GM23338 (cell line): Measurements from ENCODE around the gene SLC6A12. TPM values are rescaled to one million over a fixed set of nuclear protein-coding genes. Genes with fewer than 3 reads are reported as not detected.

ENCODE experiments used
- ATAC-seq: fragments of 200-7000 bp; cut with Tn5 transposase; 3 replicates; pipeline ENCODE4 v1.9.1; 2020
- DNase-seq: peaks from one replicate; pipeline ENCODE4 v3.0.0-alpha.2; 2015; ENCODE audit warnings: low spot score
- H2AFZ ChIP-seq: fragments of 200-600 bp; sonication (generic); 2 replicates; pipeline ENCODE4 v1.8.0; 2016; ENCODE audit warnings: antibody characterized with exemption, mild to moderate bottlenecking, moderate library complexity
- H3F3A ChIP-seq: fragments of 200-600 bp; sonication (generic); replicated peaks from 2 replicates; pipeline ENCODE4 v1.8.0; 2017; ENCODE audit warnings: antibody characterized with exemption, mixed run types, low read depth
- H3K27ac ChIP-seq: fragments of 200-600 bp; sonication (generic); 2 replicates; pipeline ENCODE4 v1.6.1; 2016; ENCODE audit warnings: low read depth
- H3K27me3 ChIP-seq: fragments of 200-600 bp; sonication (generic); 2 replicates; pipeline ENCODE4 v1.8.0; 2016; ENCODE audit warnings: mild to moderate bottlenecking, mixed run types, moderate library complexity; ENCODE audit not compliant: insufficient read depth
- H3K36me3 ChIP-seq: fragments of 200-600 bp; sonication (generic); 2 replicates; pipeline ENCODE4 v1.8.0; 2016; ENCODE audit warnings: mild to moderate bottlenecking; ENCODE audit not compliant: insufficient read depth
- H3K4me1 ChIP-seq: fragments of 200-600 bp; sonication (generic); 2 replicates; pipeline ENCODE4 v1.8.0; 2016; ENCODE audit warnings: mild to moderate bottlenecking, moderate library complexity; ENCODE audit not compliant: insufficient read depth
- H3K4me2 ChIP-seq: fragments of 200-600 bp; sonication (generic); 2 replicates; pipeline ENCODE4 v1.7.1; 2017; ENCODE audit warnings: mixed run types
- H3K4me3 ChIP-seq: fragments of 200-600 bp; sonication (generic); 2 replicates; pipeline ENCODE4 v1.6.1; 2016; ENCODE audit warnings: mixed run types
- H3K79me2 ChIP-seq: fragments of 200-600 bp; sonication (generic); replicated peaks from 2 replicates; pipeline ENCODE4 v1.8.0; 2017; ENCODE audit warnings: mild to moderate bottlenecking; ENCODE audit not compliant: insufficient read depth
- H3K9me2 ChIP-seq: fragments of 200-600 bp; sonication (generic); 2 replicates; pipeline ENCODE4 v1.8.0; 2017; ENCODE audit not compliant: insufficient read depth
- H4K20me1 ChIP-seq: fragments of 200-600 bp; sonication (generic); replicated peaks from 2 replicates; pipeline ENCODE4 v1.8.0; 2017; ENCODE audit warnings: mild to moderate bottlenecking; ENCODE audit not compliant: insufficient read depth
- H3K27ac Mint-ChIP-seq: 2 replicates; pipeline ENCODE4 v1.8.0; 2020; ENCODE audit warnings: inconsistent platforms, mild to moderate bottlenecking, moderate library complexity, mixed read lengths
- H3K27me3 Mint-ChIP-seq: 3 replicates; pipeline ENCODE4 v1.8.0; 2022; ENCODE audit warnings: low read depth, mild to moderate bottlenecking, moderate library complexity, mixed read lengths, inconsistent platforms; ENCODE audit not compliant: insufficient read depth, poor library complexity
- H3K36me3 Mint-ChIP-seq: 3 replicates; pipeline ENCODE4 v1.8.0; 2021; ENCODE audit warnings: low read depth, mild to moderate bottlenecking, inconsistent platforms, moderate library complexity, mixed read lengths
- H3K4me1 Mint-ChIP-seq: 3 replicates; pipeline ENCODE4 v1.8.0; 2020; ENCODE audit warnings: mild to moderate bottlenecking, inconsistent platforms, mixed read lengths
- H3K4me3 Mint-ChIP-seq: 3 replicates; pipeline ENCODE4 v1.8.0; 2021; ENCODE audit warnings: moderate library complexity, mild to moderate bottlenecking, inconsistent platforms, mixed read lengths
- H3K9me3 Mint-ChIP-seq: 3 replicates; pipeline ENCODE4 v1.8.0; 2020; ENCODE audit warnings: moderate library complexity, mild to moderate bottlenecking, inconsistent platforms, mixed read lengths
- CREB1 ChIP-seq: fragments of 250-450 bp; sonication (Bioruptor Pico); IDR thresholded peaks from 2 replicates; pipeline ENCODE4 v1.5.0; 2020; ENCODE audit warnings: low read depth, mild to moderate bottlenecking, moderate library complexity
- EZH2phosphoT487 ChIP-seq: fragments of 200-600 bp; sonication (generic); IDR thresholded peaks from one replicate; pipeline ENCODE4 v1.8.1; 2018; ENCODE audit warnings: antibody characterized with exemption; ENCODE audit not compliant: unreplicated experiment
- NANOG ChIP-seq: IDR thresholded peaks from 2 replicates; pipeline ENCODE4 v1.6.1; 2016; ENCODE audit warnings: antibody characterized with exemption, borderline replicate concordance
- STAT1 ChIP-seq: IDR thresholded peaks from one replicate; pipeline ENCODE4 v1.6.1; 2016; ENCODE audit warnings: antibody characterized with exemption; ENCODE audit not compliant: unreplicated experiment
- ZNF114 ChIP-seq: fragments of 250-450 bp; sonication (Bioruptor Pico); IDR thresholded peaks from 2 replicates; pipeline ENCODE4 v1.5.0; 2020; ENCODE audit warnings: mild to moderate bottlenecking, moderate library complexity
- ZNF331 ChIP-seq: fragments of 250-450 bp; sonication (Bioruptor Pico); IDR thresholded peaks from 2 replicates; pipeline ENCODE4 v1.5.0; 2020; ENCODE audit warnings: low read depth, mild to moderate bottlenecking, moderate library complexity
- polyA plus RNA-seq: library from polyadenylated mRNA; unstranded; fragments of >200 nt; fragmentation: Nextera tagmentation; extraction: Ambion mirVana; gene quantifications from 2 replicates; pipeline ENCODE4 v1.2.1, GENCODE V29; 2016
- total RNA-seq: library from RNA; depleted of rRNA; stranded (reverse); fragments of >200 nt; shearing (Covaris generic); gene quantifications from 2 replicates; pipeline ENCODE4 v1.2.3, GENCODE V29; 2014
- TF ChIP-seq, protein P1 (sequence below): IDR thresholded peaks from 2 replicates; pipeline ENCODE4 v1.6.1; 2016; ENCODE audit warnings: antibody characterized with exemption
- TF ChIP-seq, protein P2 (sequence below): IDR thresholded peaks from one replicate; pipeline ENCODE4 v1.6.1; 2018; ENCODE audit warnings: antibody characterized with exemption; ENCODE audit not compliant: unreplicated experiment

SLC6A12 gene
- total and polyA plus RNA-seq, 2 experiments from 2014 or later: 0.56 TPM; not detected in 1

GRCh38 chr12:238736-239398, 24.9 kb upstream of the SLC6A12 start:
- H3K27ac Mint-ChIP-seq: no peak overlapping the region
- H3K4me1 Mint-ChIP-seq: no peaks in the 10 kb centered on the region
- Histone ChIP-seq H4K20me1 (no peaks in the 10 kb centered on the region), H3K9me2 (no peaks in the 10 kb centered on the region), H3K79me2 (no peaks in the 10 kb centered on the region), H3K36me3 (no peaks in the 10 kb centered on the region), H2AFZ (no peak overlapping the region), H3F3A (no peaks in the 10 kb centered on the region), H3K4me3 (no peak overlapping the region), H3K27ac (no peak overlapping the region), H3K4me2 (no peak overlapping the region), H3K4me1 (no peaks in the 10 kb centered on the region), H3K27me3 (no peaks in the 10 kb centered on the region)
- no peak overlapping the region for H3K4me3 Mint-ChIP-seq
- ATAC-seq (no peak), DNase-seq (no peak)
- H3K27me3 Mint-ChIP-seq: peaks cover 6% of the 10 kb centered on the region
- H3K9me3 Mint-ChIP-seq: peaks cover 30% of the 10 kb centered on the region
- no peak for TF ChIP-seq STAT1
- H3K36me3 Mint-ChIP-seq: peaks cover 13% of the 10 kb centered on the region

DNA sequence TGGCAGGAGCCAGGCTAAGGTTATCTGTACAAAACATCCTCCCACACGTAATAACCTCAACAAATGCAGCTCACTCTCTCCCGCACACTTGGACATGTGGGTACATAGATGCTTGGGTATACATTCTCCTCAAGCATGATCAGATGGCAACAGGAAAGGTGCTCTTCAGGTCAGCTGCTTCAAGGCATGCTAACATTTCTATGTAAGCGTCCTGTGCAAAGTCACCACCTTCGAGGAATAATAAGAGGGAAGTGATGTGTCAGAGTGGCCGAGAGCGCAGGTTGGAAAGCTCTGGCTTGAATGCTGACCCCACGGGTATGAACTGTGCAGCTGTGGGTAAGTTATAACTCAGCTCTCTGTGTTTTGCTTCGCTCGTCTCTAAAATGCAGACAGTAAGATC, 24.2 kb upstream of the SLC6A12 start:
- Histone ChIP-seq H3K79me2 (no peaks in the 10 kb centered on the region), H4K20me1 (no peaks in the 10 kb centered on the region), H3K4me2 (no peak overlapping the region), H3F3A (no peaks in the 10 kb centered on the region), H3K9me2 (no peaks in the 10 kb centered on the region), H3K27ac (no peak overlapping the region), H3K4me1 (no peaks in the 10 kb centered on the region), H2AFZ (no peak overlapping the region), H3K27me3 (no peaks in the 10 kb centered on the region), H3K4me3 (no peak overlapping the region), H3K36me3 (no peaks in the 10 kb centered on the region)
- ATAC-seq: no peak
- Mint-ChIP-seq H3K27me3 (peaks cover 10% of the 10 kb centered on the region), H3K9me3 (peaks cover 30% of the 10 kb centered on the region), H3K27ac (no peak overlapping the region), H3K36me3 (peaks cover 13% of the 10 kb centered on the region), H3K4me3 (no peak overlapping the region), H3K4me1 (0 out of 3 replicates have a peak, but pooled peaks cover 3% of the 10 kb centered on the region)
- no peak for DNase-seq
- TF ChIP-seq CREB1 (CRISPR knock-in tag) (no peak), NANOG (no peak), ZNF331 (CRISPR knock-in tag) (no peak), STAT1 (no peak)
- TF ChIP-seq, protein P1, sequence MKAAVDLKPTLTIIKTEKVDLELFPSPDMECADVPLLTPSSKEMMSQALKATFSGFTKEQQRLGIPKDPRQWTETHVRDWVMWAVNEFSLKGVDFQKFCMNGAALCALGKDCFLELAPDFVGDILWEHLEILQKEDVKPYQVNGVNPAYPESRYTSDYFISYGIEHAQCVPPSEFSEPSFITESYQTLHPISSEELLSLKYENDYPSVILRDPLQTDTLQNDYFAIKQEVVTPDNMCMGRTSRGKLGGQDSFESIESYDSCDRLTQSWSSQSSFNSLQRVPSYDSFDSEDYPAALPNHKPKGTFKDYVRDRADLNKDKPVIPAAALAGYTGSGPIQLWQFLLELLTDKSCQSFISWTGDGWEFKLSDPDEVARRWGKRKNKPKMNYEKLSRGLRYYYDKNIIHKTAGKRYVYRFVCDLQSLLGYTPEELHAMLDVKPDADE: no peak

GRCh38 chr12:237026-237815, 23.3 kb upstream of the SLC6A12 start:
- no peak overlapping the region for H3K27ac ChIP-seq
- Mint-ChIP-seq H3K4me3 (no peak overlapping the region), H3K9me3 (peaks cover 30% of the 10 kb centered on the region), H3K27me3 (peaks cover 7% of the 10 kb centered on the region), H3K36me3 (peaks cover 13% of the 10 kb centered on the region), H3K27ac (no peak overlapping the region), H3K4me1 (0 out of 3 replicates have a peak, but pooled peaks cover 3% of the 10 kb centered on the region)
- no peaks in the 10 kb centered on the region for H3K36me3 ChIP-seq
- no peak overlapping the region for H3K4me2 ChIP-seq
- H2AFZ ChIP-seq: no peak overlapping the region
- no peak overlapping the region for H3K4me3 ChIP-seq
- no peaks in the 10 kb centered on the region for H3K79me2 ChIP-seq
- no peaks in the 10 kb centered on the region for H3K4me1 ChIP-seq
- no peaks in the 10 kb centered on the region for H4K20me1 ChIP-seq
- no peaks in the 10 kb centered on the region for H3F3A ChIP-seq
- ATAC-seq: no peak
- TF ChIP-seq ZNF114 (CRISPR knock-in tag) (no peak), EZH2phosphoT487 (no peak)
- TF ChIP-seq, protein P2, sequence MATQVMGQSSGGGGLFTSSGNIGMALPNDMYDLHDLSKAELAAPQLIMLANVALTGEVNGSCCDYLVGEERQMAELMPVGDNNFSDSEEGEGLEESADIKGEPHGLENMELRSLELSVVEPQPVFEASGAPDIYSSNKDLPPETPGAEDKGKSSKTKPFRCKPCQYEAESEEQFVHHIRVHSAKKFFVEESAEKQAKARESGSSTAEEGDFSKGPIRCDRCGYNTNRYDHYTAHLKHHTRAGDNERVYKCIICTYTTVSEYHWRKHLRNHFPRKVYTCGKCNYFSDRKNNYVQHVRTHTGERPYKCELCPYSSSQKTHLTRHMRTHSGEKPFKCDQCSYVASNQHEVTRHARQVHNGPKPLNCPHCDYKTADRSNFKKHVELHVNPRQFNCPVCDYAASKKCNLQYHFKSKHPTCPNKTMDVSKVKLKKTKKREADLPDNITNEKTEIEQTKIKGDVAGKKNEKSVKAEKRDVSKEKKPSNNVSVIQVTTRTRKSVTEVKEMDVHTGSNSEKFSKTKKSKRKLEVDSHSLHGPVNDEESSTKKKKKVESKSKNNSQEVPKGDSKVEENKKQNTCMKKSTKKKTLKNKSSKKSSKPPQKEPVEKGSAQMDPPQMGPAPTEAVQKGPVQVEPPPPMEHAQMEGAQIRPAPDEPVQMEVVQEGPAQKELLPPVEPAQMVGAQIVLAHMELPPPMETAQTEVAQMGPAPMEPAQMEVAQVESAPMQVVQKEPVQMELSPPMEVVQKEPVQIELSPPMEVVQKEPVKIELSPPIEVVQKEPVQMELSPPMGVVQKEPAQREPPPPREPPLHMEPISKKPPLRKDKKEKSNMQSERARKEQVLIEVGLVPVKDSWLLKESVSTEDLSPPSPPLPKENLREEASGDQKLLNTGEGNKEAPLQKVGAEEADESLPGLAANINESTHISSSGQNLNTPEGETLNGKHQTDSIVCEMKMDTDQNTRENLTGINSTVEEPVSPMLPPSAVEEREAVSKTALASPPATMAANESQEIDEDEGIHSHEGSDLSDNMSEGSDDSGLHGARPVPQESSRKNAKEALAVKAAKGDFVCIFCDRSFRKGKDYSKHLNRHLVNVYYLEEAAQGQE: no peak
- H3K27me3 ChIP-seq: no peaks in the 10 kb centered on the region
- H3K9me2 ChIP-seq: no peaks in the 10 kb centered on the region
- DNase-seq: no peak
